HG02884 (cell line): ENCODE data around the gene EIF4EBP3.

ENCODE experiments used
- ATAC-seq: cut with Tn5 transposase; IDR thresholded peaks from one replicate; pipeline ENCODE4 v1.9.1; 2021; ENCODE audit warnings: mild to moderate bottlenecking, moderate library complexity; ENCODE audit not compliant: unreplicated experiment

The EIF4EBP3 gene

GRCh38 chr5:140547508-140548299, at the start of gene EIF4EBP3:
Gene EIF4EBP3, plus strand, starts transcription at chr5:140547662. Its CDS starts 76 bp downstream, at chr5:140547738.
- peak; percentile 98 for ATAC-seq

GRCh38 chr5:140497897-140498296, 49.6 kb upstream of the EIF4EBP3 start:
- ATAC-seq, result no peak

DNA sequence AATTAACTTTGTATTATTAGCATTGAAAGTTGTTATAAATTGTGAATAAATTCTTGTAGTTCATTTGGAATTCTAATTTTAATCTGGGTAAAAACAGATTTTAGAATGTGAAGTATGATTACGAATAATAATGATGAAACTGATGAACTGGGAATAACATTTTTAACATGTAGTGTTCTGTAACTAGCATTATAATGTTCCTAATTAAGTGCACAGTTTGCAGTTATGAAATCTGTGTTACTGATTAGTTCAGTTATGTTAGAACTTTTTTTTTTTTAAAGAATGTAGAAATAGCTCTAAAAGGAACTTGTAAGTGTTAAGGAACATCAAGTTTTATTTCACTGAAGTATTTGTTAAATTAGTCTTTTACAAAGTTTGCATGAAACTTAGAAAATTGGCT, 48.9 kb upstream of the EIF4EBP3 start:
- no peak for ATAC-seq

DNA sequence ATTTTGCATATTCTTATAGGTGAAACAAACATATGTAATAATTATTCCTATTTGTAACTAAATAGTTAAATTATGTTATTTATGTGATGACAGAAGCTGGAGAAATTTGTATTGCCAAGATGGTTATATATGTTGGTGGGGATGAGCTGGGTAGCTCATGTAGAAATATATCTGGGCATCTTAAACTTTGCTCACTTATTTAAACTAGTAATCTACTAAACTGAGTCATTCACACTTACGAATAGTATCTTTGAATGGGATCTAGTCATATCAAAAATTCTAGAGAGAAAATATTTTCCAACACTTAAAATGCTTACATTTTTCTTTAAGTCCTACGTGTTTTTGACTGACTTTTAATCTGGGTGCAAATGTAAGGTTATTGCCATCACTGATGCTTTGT, 44.6 kb upstream of the EIF4EBP3 start:
- ATAC-seq, result no peak

- no peak for ATAC-seq
These were observed 37.6 kb upstream of the EIF4EBP3 start for GRCh38 chr5:140509898-140510297.

DNA sequence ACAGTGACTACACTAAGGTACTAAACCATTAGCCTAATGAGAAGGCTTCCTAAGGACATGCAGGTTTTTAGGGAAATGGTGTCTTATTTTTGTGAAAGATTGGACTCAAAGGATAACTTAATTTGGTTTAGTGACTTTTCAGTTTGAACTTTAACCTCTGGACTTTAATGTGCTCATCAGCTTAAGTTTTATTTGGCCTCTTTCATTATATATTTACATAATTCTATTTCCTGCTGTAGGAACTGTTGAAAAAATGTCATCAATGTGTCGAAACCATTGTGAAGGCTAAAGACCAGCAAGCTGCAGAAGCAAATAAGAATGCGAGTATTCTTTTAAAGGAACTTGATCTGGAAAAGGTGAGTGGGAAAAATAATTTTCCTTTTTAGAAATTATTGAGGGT, 34.3 kb upstream of the EIF4EBP3 start:
- ATAC-seq, result no peak

DNA sequence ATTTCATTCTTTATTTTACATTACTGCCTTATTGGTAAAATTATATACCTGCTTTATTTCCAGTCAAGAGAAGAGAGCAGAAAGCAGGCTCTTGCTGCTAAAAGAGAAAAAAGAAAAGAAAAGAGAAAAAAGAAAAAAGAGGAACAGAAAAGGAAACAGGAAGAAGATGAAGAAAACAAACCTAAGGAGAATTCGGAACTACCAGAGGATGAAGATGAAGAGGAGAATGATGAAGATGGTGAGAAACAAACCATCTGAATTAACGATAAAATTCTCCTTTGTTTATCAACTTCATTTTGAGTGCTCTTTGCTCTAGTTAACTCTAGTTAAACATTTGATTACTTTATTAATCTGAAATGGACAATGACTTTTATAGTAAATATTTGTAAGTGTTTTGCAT, 23.5 kb upstream of the EIF4EBP3 start:
- ATAC-seq, result no peak

DNA sequence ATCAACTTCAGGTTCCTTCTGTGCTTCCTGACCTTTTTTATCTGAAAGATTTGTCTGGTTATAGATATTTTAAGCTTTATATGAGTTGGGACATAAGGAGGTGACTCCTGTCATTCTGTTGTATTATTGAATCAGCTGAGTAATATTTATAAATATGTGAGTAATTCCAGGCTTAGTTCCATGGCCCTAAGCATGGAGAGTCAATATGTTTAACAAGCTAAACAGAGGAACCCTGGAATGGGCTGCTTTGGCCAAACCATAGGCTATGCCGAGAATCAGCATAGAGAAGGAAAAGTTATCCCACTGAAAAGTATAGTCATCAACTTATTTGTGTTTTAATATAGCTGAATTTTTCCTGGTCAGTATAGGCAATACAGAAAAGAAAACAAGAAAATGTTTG, 7.2 kb upstream of the EIF4EBP3 start:
- no peak for ATAC-seq

DNA sequence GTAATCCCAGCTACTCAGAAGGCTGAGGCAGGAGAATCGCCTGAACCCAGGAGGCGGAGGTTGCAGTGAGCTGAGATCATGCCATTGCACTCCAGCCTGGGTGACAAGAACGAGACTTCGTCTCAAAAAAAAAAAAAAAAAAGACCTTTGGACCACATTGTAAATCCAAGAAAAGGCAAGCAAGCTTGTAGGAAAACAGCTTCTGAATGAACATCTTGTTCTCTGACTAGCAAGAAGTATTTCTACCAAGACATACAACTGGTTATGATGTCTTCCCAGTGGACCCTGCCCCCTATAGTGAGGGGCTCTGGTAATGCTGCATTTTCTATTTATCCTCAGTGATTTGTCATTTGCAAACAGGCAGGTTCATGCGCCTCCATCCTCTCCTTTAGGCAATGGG, 4.5 kb upstream of the EIF4EBP3 start:
- ATAC-seq, result no peak

DNA sequence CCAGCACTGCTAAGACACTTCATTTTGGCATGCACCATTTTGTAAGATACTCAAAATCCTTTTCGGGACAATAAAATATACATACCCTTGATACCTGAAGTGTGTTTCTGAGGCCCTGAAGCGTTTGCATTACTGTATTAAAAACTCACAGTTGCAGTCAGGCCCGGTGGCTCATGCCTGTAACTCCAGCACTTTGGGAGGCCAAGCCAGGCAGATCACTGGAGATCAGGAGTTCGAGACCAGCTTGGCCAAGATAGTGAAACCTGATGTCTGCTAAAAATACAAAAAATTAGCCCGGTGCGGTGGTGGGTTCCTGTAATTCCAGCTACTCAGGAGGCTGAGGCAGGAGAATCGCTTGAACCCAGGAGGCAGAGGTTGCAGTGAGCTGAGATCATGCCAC, 2.5 kb upstream of the EIF4EBP3 start:
- ATAC-seq, result no peak

DNA sequence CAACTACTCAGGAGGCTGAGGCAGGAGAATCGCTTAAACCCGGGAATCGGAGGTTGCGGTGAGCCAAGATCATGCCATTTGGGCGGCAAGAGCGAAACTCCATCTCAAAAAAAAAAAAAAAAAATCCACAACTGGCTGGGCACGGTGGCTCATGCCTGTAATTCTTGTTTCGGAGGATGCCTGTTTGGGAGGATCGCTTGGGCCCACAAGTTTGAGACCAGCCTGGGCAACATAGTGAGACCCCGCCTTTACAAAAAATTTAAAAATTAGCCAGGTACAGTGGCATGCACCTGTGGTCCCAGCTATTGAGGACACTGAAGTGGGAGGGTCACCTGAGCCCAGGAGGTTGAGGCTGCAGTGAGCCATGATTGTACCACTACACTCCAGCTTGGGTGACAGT, 1.9 kb upstream of the EIF4EBP3 start:
- ATAC-seq, result no peak

- no peak for ATAC-seq
These were observed 483 bp upstream of the EIF4EBP3 start for GRCh38 chr5:140546851-140547507.

DNA sequence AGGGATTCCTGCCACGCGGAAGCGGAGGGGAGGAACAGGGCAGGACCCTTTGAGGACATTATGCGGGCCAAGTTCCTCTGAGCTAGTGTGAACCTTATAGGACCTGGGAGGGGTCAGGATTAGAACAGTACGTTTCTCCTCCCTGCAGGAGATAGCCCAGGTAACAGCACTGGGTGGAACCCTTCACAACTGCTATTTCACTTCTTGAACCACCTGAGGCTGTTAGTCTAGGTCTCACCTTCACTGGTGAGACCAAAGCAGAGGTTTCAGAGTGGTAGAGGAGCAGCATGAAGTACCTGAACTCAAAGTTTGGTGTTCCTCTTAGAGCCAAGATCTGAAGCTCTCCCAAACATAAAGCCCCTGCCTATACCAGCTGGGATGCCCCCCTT, 832 bp downstream of the EIF4EBP3 start:
- ATAC-seq, result peak; percentile 6

DNA sequence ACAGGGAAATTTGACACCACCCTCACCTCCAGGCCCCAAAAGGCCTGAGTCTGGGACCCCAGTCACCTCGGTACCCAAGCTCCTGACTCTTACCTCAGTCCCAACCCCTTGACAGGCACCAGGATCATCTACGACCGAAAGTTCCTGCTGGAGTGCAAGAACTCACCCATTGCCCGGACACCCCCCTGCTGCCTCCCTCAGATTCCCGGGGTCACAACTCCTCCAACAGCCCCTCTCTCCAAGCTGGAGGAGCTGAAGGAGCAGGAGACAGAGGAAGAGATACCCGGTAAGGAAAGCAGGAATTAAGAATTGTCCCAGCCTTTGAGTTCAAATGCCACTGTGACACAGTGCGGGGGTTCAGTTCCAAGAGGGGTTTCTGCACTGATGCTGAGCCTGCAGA, 1.3 kb downstream of the EIF4EBP3 start:
- no peak for ATAC-seq

- ATAC-seq, result no peak
These were observed 2.0 kb downstream of the EIF4EBP3 start for GRCh38 chr5:140549237-140550144.

- ATAC-seq, result no peak
These were observed 3.0 kb downstream of the EIF4EBP3 start for GRCh38 chr5:140550147-140551079.

DNA sequence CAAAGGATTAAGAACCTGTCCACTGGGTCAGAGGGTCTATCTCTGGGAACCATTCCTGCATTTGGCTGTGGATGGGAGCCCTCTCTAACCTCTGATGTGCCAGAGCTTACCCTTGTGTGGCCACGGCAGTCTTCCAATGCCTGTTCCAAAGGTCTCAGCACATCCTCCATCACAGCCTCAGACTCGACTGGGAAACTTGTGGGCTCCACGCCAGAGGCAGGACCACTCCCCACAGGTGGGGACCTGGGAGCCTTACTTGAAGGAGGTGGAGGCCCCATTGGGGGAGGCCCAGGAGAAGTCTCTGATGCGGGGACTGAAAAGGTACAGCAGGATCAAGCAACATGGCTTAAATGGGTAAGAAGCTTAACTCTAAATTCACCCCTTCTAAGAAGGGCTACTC, 4.4 kb downstream of the EIF4EBP3 start:
- ATAC-seq, result no peak

DNA sequence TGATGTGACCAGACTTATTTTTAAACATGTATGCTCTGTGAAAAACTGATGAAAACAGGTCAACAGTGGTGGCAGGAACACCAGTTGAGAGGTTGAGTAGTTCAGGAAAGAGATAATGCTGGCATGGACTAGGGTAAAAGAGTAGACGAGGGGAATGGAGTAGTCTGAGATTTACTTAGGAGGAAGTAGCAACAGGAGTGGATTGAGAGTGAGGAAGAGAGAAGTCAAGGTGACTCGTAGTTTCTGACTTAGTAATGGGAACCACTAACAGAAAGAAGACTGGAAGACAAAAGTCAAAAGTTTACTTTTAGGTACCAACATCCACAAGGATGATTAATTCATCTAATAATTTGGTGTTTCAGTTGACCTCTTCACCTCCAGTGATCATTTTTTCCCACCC, 6.2 kb downstream of the EIF4EBP3 start:
- ATAC-seq, result no peak

DNA sequence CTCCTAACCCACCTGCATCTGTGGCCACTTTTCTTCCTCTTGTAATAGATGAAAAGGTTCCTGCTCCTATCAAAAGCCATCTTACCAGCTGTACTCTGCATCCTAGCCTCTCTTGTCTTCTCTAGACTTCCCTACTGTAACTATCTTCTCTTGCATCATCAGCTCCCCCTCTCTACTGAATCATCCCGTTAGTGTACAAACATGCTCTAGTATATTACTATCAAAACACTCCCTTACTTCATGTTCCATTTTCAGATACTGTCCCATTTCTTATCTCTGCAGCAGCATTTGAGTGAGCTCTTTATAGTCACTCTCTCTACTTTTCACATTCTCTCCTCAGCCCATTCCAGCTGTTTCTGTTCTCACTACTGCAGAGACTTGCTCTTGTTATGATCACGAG, 7.0 kb downstream of the EIF4EBP3 start:
- ATAC-seq, result no peak

DNA sequence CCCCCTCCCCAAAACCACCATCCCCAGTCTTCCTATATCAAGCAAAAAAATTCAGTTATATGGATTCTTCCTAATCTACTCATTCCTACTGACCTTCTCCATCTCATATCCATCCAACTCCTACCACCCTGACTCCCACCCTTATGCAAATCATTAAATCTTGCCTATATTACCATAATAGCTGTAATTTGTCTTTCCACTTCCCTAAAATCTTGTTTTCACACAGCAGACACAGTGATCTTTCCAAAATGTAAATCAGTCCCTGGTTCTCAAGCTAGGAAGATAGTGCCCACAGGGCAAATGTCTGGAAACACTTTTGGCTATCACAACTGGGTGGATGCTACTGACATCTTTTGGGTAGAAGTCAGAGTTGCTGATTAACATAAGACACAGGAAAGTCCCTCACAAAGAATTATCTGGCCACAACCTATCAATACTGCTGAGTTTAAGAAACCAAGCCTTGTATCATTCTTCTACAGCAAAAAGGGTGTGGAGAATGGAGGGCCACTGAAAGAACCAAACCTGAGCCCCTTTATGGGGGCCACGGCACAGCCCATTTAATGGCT, 8.4 kb downstream of the EIF4EBP3 start:
- ATAC-seq, result no peak
